ENCODE measurements around the gene GADD45G.

Gene GADD45G

GRCh38 chr9:89647366-89648128 lies 42.7 kb downstream of the GADD45G start:
- no peak overlapping the region for H3K4me3 ChIP-seq (ENCODE audit: insufficient read length, low read depth)
- no peak for TF ChIP-seq SUZ12 (IDR thresholded peaks at IDR 0.05; ENCODE audit: extremely low read depth, insufficient read depth, insufficient read length)
- TF ChIP-seq ZNF274 (IDR thresholded peaks at IDR 0.05; ENCODE audit: low read depth, low read length): no peak
- TF ChIP-seq YY1 (IDR thresholded peaks at IDR 0.05; ENCODE audit: insufficient read depth, insufficient read length): no peak
- H3K4me1 ChIP-seq (ENCODE audit: insufficient read depth, insufficient read length): peaks cover 14% of the 10 kb centered on the region
- no peaks in the 10 kb centered on the region for H3K36me3 ChIP-seq (ENCODE audit: insufficient read depth, insufficient read length, low read length)
- no peaks in the 10 kb centered on the region for H3K9me3 ChIP-seq (ENCODE audit: insufficient read depth, low read length)
- peaks cover 6% of the 10 kb centered on the region for H3K27me3 ChIP-seq (ENCODE audit: insufficient read depth, insufficient read length)
- no peak for DNase-seq (ENCODE audit: low read depth, low spot score)
- no peak overlapping the region for H3K9ac ChIP-seq (ENCODE audit: insufficient read length, low read depth)

- no peaks in the 10 kb centered on the region for H3K9me3 ChIP-seq (ENCODE audit: insufficient read depth, low read length)
- H3K4me3 ChIP-seq (ENCODE audit: insufficient read length, low read depth): no peak overlapping the region
- H3K9ac ChIP-seq (ENCODE audit: insufficient read length, low read depth): no peak overlapping the region
- H3K27me3 ChIP-seq (ENCODE audit: insufficient read depth, insufficient read length): peaks cover 6% of the 10 kb centered on the region
- TF ChIP-seq ZNF274 (IDR thresholded peaks at IDR 0.05; ENCODE audit: low read depth, low read length) (no peak), YY1 (IDR thresholded peaks at IDR 0.05; ENCODE audit: insufficient read depth, insufficient read length) (no peak), SUZ12 (IDR thresholded peaks at IDR 0.05; ENCODE audit: extremely low read depth, insufficient read depth, insufficient read length) (no peak)
- H3K4me1 ChIP-seq (ENCODE audit: insufficient read depth, insufficient read length): peaks cover 14% of the 10 kb centered on the region
- H3K36me3 ChIP-seq (ENCODE audit: insufficient read depth, insufficient read length, low read length): no peaks in the 10 kb centered on the region
- DNase-seq (ENCODE audit: low read depth, low spot score): no peak
Measured at GRCh38 chr9:89648247-89649000, 43.6 kb downstream of the GADD45G start.

GRCh38 chr9:89649039-89649691 lies 44.4 kb downstream of the GADD45G start:
- Histone ChIP-seq H3K9me3 (ENCODE audit: insufficient read depth, low read length) (no peaks in the 10 kb centered on the region), H3K9ac (ENCODE audit: insufficient read length, low read depth) (no peak overlapping the region), H3K4me3 (ENCODE audit: insufficient read length, low read depth) (no peak overlapping the region), H3K27me3 (ENCODE audit: insufficient read depth, insufficient read length) (peaks cover 6% of the 10 kb centered on the region), H3K4me1 (ENCODE audit: insufficient read depth, insufficient read length) (peaks cover 14% of the 10 kb centered on the region), H3K36me3 (ENCODE audit: insufficient read depth, insufficient read length, low read length) (no peaks in the 10 kb centered on the region)
- TF ChIP-seq SUZ12 (IDR thresholded peaks at IDR 0.05; ENCODE audit: extremely low read depth, insufficient read depth, insufficient read length) (no peak), YY1 (IDR thresholded peaks at IDR 0.05; ENCODE audit: insufficient read depth, insufficient read length) (no peak), ZNF274 (IDR thresholded peaks at IDR 0.05; ENCODE audit: low read depth, low read length) (no peak)
- no peak for DNase-seq (ENCODE audit: low read depth, low spot score)

GRCh38 chr9:89654025-89654662 lies 49.3 kb downstream of the GADD45G start:
- DNase-seq (ENCODE audit: low read depth, low spot score): no peak
- Histone ChIP-seq H3K27me3 (ENCODE audit: insufficient read depth, insufficient read length) (peaks cover 18% of the 10 kb centered on the region), H3K9me3 (ENCODE audit: insufficient read depth, low read length) (no peaks in the 10 kb centered on the region), H3K4me3 (ENCODE audit: insufficient read length, low read depth) (no peak overlapping the region), H3K4me1 (ENCODE audit: insufficient read depth, insufficient read length) (peaks cover 29% of the 10 kb centered on the region), H3K36me3 (ENCODE audit: insufficient read depth, insufficient read length, low read length) (no peaks in the 10 kb centered on the region), H3K9ac (ENCODE audit: insufficient read length, low read depth) (no peak overlapping the region)
- TF ChIP-seq SUZ12 (IDR thresholded peaks at IDR 0.05; ENCODE audit: extremely low read depth, insufficient read depth, insufficient read length): no peak
- no peak for TF ChIP-seq ZNF274 (IDR thresholded peaks at IDR 0.05; ENCODE audit: low read depth, low read length)
- no peak for TF ChIP-seq YY1 (IDR thresholded peaks at IDR 0.05; ENCODE audit: insufficient read depth, insufficient read length)

GRCh38 chr9:89655056-89655989 lies 50.5 kb downstream of the GADD45G start:
- Histone ChIP-seq H3K27me3 (ENCODE audit: insufficient read depth, insufficient read length) (peaks cover 29% of the 10 kb centered on the region), H3K36me3 (ENCODE audit: insufficient read depth, insufficient read length, low read length) (no peaks in the 10 kb centered on the region), H3K4me3 (ENCODE audit: insufficient read length, low read depth) (no peak overlapping the region), H3K9me3 (ENCODE audit: insufficient read depth, low read length) (no peaks in the 10 kb centered on the region), H3K4me1 (ENCODE audit: insufficient read depth, insufficient read length) (peaks cover 31% of the 10 kb centered on the region), H3K9ac (ENCODE audit: insufficient read length, low read depth) (no peak overlapping the region)
- TF ChIP-seq SUZ12 (IDR thresholded peaks at IDR 0.05; ENCODE audit: extremely low read depth, insufficient read depth, insufficient read length) (no peak), ZNF274 (IDR thresholded peaks at IDR 0.05; ENCODE audit: low read depth, low read length) (no peak), YY1 (IDR thresholded peaks at IDR 0.05; ENCODE audit: insufficient read depth, insufficient read length) (no peak)
- DNase-seq (ENCODE audit: low read depth, low spot score): no peak
